WTC11 (cell line): ENCODE results near the gene GPC5. TPM values are rescaled to one million over a fixed set of nuclear protein-coding genes. Genes with fewer than 3 reads are reported as not detected.

Experiments used
- ATAC-seq: fragments of 200-7000 bp; cut with Tn5 transposase; 2 replicates; pipeline ENCODE4 v1.10.0; 2021; ENCODE audit warnings: mild to moderate bottlenecking, moderate library complexity
- CTCF ChIA-PET: fragments of 300-600 bp; sonication (Branson Sonifier 250); formaldehyde crosslinking; loops from one replicate; lab custom pipeline; 2021; ENCODE audit warnings: antibody characterized with exemption; lab: Charles Lee
- POLR2A ChIA-PET: fragments of 350-600 bp; sonication (Branson Sonifier 250); formaldehyde crosslinking; loops from one replicate; lab custom pipeline; 2021; ENCODE audit warnings: antibody characterized with exemption; lab: Charles Lee
- DNase-seq: peaks from one replicate; pipeline ENCODE4 v3.0.0; 2021; ENCODE audit warnings: low spot score
- H3K27ac Mint-ChIP-seq: 2 replicates; pipeline ENCODE4 v1.8.0; 2021; ENCODE audit warnings: mixed read lengths
- H3K27me3 Mint-ChIP-seq: 2 replicates; pipeline ENCODE4 v1.8.0; 2021; ENCODE audit warnings: low read depth, mild to moderate bottlenecking, moderate library complexity, mixed read lengths
- H3K36me3 Mint-ChIP-seq: 2 replicates; pipeline ENCODE4 v1.8.0; 2021; ENCODE audit warnings: mixed read lengths
- H3K4me1 Mint-ChIP-seq: 2 replicates; pipeline ENCODE4 v1.8.0; 2022; ENCODE audit warnings: mixed read lengths
- H3K4me3 Mint-ChIP-seq: 2 replicates; pipeline ENCODE4 v1.8.0; 2021; ENCODE audit warnings: mild to moderate bottlenecking, moderate library complexity, mixed read lengths
- H3K9me3 Mint-ChIP-seq: 2 replicates; pipeline ENCODE4 v1.8.0; 2021; ENCODE audit warnings: mixed read lengths
- AR ChIP-seq: fragments of 250-450 bp; sonication (Bioruptor Pico); IDR thresholded peaks from 2 replicates; pipeline ENCODE4 v1.9.0; 2021; ENCODE audit warnings: mild to moderate bottlenecking
- ARID4B ChIP-seq: sonication (generic); formaldehyde crosslinking; IDR thresholded peaks from 2 replicates; pipeline ENCODE4 v1.8.0; 2023; ENCODE audit warnings: missing genetic modification reagents, mild to moderate bottlenecking, borderline replicate concordance
- ATF2 ChIP-seq: sonication (generic); formaldehyde crosslinking; IDR thresholded peaks from 2 replicates; pipeline ENCODE4 v1.8.1; 2022; ENCODE audit warnings: low read depth, missing genetic modification reagents, borderline replicate concordance
- ATF6 ChIP-seq: sonication (generic); formaldehyde crosslinking; IDR thresholded peaks from 2 replicates; pipeline ENCODE4 v1.8.1; 2023; ENCODE audit warnings: mild to moderate bottlenecking, missing genetic modification reagents
- E2F5 ChIP-seq: sonication (generic); formaldehyde crosslinking; IDR thresholded peaks from 2 replicates; pipeline ENCODE4 v1.8.1; 2022; ENCODE audit warnings: mild to moderate bottlenecking, moderate library complexity, missing genetic modification reagents
- ESRRA ChIP-seq: sonication (generic); formaldehyde crosslinking; IDR thresholded peaks from 2 replicates; pipeline ENCODE4 v1.8.1; 2022; ENCODE audit warnings: mild to moderate bottlenecking, missing genetic modification reagents, borderline replicate concordance
- FOXK1 ChIP-seq: sonication (generic); formaldehyde crosslinking; IDR thresholded peaks from 2 replicates; pipeline ENCODE4 v1.8.0; 2022; ENCODE audit warnings: mild to moderate bottlenecking, moderate library complexity, missing genetic modification reagents
- FOXP4 ChIP-seq: sonication (generic); formaldehyde crosslinking; IDR thresholded peaks from 2 replicates; pipeline ENCODE4 v1.8.0; 2022; ENCODE audit warnings: mild to moderate bottlenecking, missing genetic modification reagents
- KAT7 ChIP-seq: sonication (generic); formaldehyde crosslinking; IDR thresholded peaks from 2 replicates; pipeline ENCODE4 v1.8.1; 2023; ENCODE audit warnings: missing genetic modification reagents, mild to moderate bottlenecking, borderline replicate concordance
- OVOL2 ChIP-seq: fragments of 250-450 bp; sonication (Bioruptor Pico); IDR thresholded peaks from 2 replicates; pipeline ENCODE4 v1.9.0; 2021; ENCODE audit warnings: mild to moderate bottlenecking, borderline replicate concordance
- PRRX2 ChIP-seq: fragments of 250-450 bp; sonication (Bioruptor Pico); IDR thresholded peaks from 2 replicates; pipeline ENCODE4 v1.8.0; 2021; ENCODE audit warnings: mild to moderate bottlenecking
- RORB ChIP-seq: fragments of 250-450 bp; sonication (Bioruptor Pico); IDR thresholded peaks from 2 replicates; pipeline ENCODE4 v1.9.0; 2021; ENCODE audit warnings: mild to moderate bottlenecking
- SMAD3 ChIP-seq: sonication (generic); formaldehyde crosslinking; IDR thresholded peaks from 2 replicates; pipeline ENCODE4 v1.8.0; 2022; ENCODE audit warnings: missing genetic modification reagents, mild to moderate bottlenecking, borderline replicate concordance
- SOX15 ChIP-seq: fragments of 250-450 bp; sonication (Bioruptor Pico); IDR thresholded peaks from 2 replicates; pipeline ENCODE4 v1.9.0; 2021; ENCODE audit warnings: mild to moderate bottlenecking
- TEAD4 ChIP-seq: sonication (generic); formaldehyde crosslinking; IDR thresholded peaks from 2 replicates; pipeline ENCODE4 v1.8.0; 2022; ENCODE audit warnings: mild to moderate bottlenecking, missing genetic modification reagents
- USF2 ChIP-seq: sonication (generic); formaldehyde crosslinking; IDR thresholded peaks from 2 replicates; pipeline ENCODE4 v1.8.1; 2023; ENCODE audit warnings: mild to moderate bottlenecking, missing genetic modification reagents, moderate library complexity
- ZBTB21 ChIP-seq: sonication (generic); formaldehyde crosslinking; IDR thresholded peaks from 2 replicates; pipeline ENCODE4 v1.8.1; 2023; ENCODE audit warnings: mild to moderate bottlenecking, missing genetic modification reagents, borderline replicate concordance
- ZNF232 ChIP-seq: sonication (generic); formaldehyde crosslinking; IDR thresholded peaks from 2 replicates; pipeline ENCODE4 v1.8.0; 2022; ENCODE audit warnings: mild to moderate bottlenecking, missing genetic modification reagents
- total RNA-seq: library from RNA; stranded (reverse); gene quantifications from 3 replicates; pipeline ENCODE4 v1.2.3, GENCODE V29; 2021

The GPC5 gene
- total RNA-seq, 1 experiment from 2014 or later, result 0.46 TPM

- no peaks in the 10 kb centered on the region for H3K9me3 Mint-ChIP-seq
- no peak for ATAC-seq
- H3K27me3 Mint-ChIP-seq, result no peaks in the 10 kb centered on the region
- no peaks in the 10 kb centered on the region for H3K36me3 Mint-ChIP-seq
- H3K4me1 Mint-ChIP-seq, result no peaks in the 10 kb centered on the region
- TF ChIP-seq KAT7 (CRISPR knock-in tag), result no peak
- no peak for TF ChIP-seq E2F5
- TF ChIP-seq ESRRA (CRISPR knock-in tag), result no peak
- TF ChIP-seq ATF2 (CRISPR knock-in tag), result no peak
- TF ChIP-seq SOX15 (CRISPR knock-in tag), result no peak
- no peak for TF ChIP-seq RORB (CRISPR knock-in tag)
- no peak for TF ChIP-seq SMAD3 (CRISPR knock-in tag)
- TF ChIP-seq FOXP4 (CRISPR knock-in tag), result no peak
- no peak for TF ChIP-seq ZNF232 (CRISPR knock-in tag)
- TF ChIP-seq ZBTB21 (CRISPR knock-in tag), result no peak
- no peak for TF ChIP-seq OVOL2 (CRISPR knock-in tag)
- TF ChIP-seq FOXK1, result no peak
- TF ChIP-seq USF2 (CRISPR knock-in tag), result no peak
- TF ChIP-seq, all 79 proteins: peak for 0
- ChIA-PET CTCF (interaction anchor here (0.6 kb wide), 1 partner anchor 31 kb away, joined by 3 read pairs; no protein-coding TSS in a partner anchor), POLR2A (no interaction called here)
- Mint-ChIP-seq H3K27ac (no peak overlapping the region), H3K4me3 (no peak overlapping the region)
- DNase-seq, result no peak
These were observed 1383.7 kb downstream of the GPC5 start for GRCh38 chr13:92781965-92782690.

GRCh38 chr13:92802776-92803175, 1404.4 kb downstream of the GPC5 start:
- H3K27ac Mint-ChIP-seq, result no peak overlapping the region
- H3K4me1 Mint-ChIP-seq, result no peaks in the 10 kb centered on the region
- ChIA-PET CTCF (no interaction called here), POLR2A (no interaction called here)
- ATAC-seq, result no peak
- no peaks in the 10 kb centered on the region for H3K9me3 Mint-ChIP-seq
- DNase-seq, result no peak
- no peaks in the 10 kb centered on the region for H3K36me3 Mint-ChIP-seq
- no peak overlapping the region for H3K4me3 Mint-ChIP-seq
- no peaks in the 10 kb centered on the region for H3K27me3 Mint-ChIP-seq
- TF ChIP-seq AR (CRISPR knock-in tag) (no peak), ATF6 (CRISPR knock-in tag) (no peak), PRRX2 (no peak), ARID4B (CRISPR knock-in tag) (no peak), TEAD4 (CRISPR knock-in tag) (no peak)
